SJCRH30 (cell line): ENCODE measurements around the gene RXRG. TPM values are rescaled to one million over a fixed set of nuclear protein-coding genes. Genes with fewer than 3 reads are reported as not detected.
A peak's percentile ranks its signal among the peaks of the same experiment; 100 is the strongest.

Experiments used
- DNase-seq, 2 experiments: peaks; one replicate each; pipeline ENCODE4 v3.0.0-alpha.2; 2015 to 2020
- H3K27ac ChIP-seq: fragments of 250-450 bp; sonication (Bioruptor Pico); 2 replicates; pipeline ENCODE4 v1.5.1; 2020; ENCODE audit warnings: mild to moderate bottlenecking, moderate library complexity
- H3K27me3 ChIP-seq: fragments of 250-450 bp; sonication (Bioruptor Pico); 2 replicates; pipeline ENCODE4 v1.5.1; 2020; ENCODE audit warnings: mild to moderate bottlenecking, moderate library complexity
- H3K36me3 ChIP-seq: fragments of 250-450 bp; sonication (Bioruptor Pico); 2 replicates; pipeline ENCODE4 v1.5.1; 2020; ENCODE audit warnings: mild to moderate bottlenecking, moderate library complexity
- H3K4me1 ChIP-seq: fragments of 250-450 bp; sonication (Bioruptor Pico); 2 replicates; pipeline ENCODE4 v1.5.1; 2020; ENCODE audit warnings: mild to moderate bottlenecking, moderate library complexity
- H3K4me3 ChIP-seq: fragments of 250-450 bp; sonication (Bioruptor Pico); 2 replicates; pipeline ENCODE4 v1.5.1; 2020; ENCODE audit warnings: mild to moderate bottlenecking, moderate library complexity
- H3K9me3 ChIP-seq: fragments of 250-450 bp; sonication (Bioruptor Pico); replicated peaks from 2 replicates; pipeline ENCODE4 v1.5.1; 2020; ENCODE audit warnings: mild to moderate bottlenecking, moderate library complexity
- total RNA-seq: library from RNA; depleted of rRNA; stranded (reverse); fragments of >200 nt; shearing (Covaris generic); gene quantifications from 2 replicates; pipeline ENCODE4 v1.2.3, GENCODE V29; 2014

Gene RXRG
- total RNA-seq, 1 experiment from 2014 or later, result 13.4 TPM

- Histone ChIP-seq H3K4me1 (no peaks in the 10 kb centered on the region), H3K9me3 (no peaks in the 10 kb centered on the region), H3K27ac (no peak overlapping the region), H3K27me3 (peaks cover 4% of the 10 kb centered on the region), H3K36me3 (no peaks in the 10 kb centered on the region), H3K4me3 (no peak overlapping the region)
- no peak for DNase-seq
Measured at GRCh38 chr1:165381745-165382505, 63.0 kb downstream of the RXRG start.

- Histone ChIP-seq H3K27me3 (peaks cover 4% of the 10 kb centered on the region), H3K36me3 (no peaks in the 10 kb centered on the region), H3K4me1 (no peaks in the 10 kb centered on the region), H3K9me3 (no peaks in the 10 kb centered on the region), H3K27ac (no peak overlapping the region), H3K4me3 (no peak overlapping the region)
- DNase-seq, result no peak
Measured at GRCh38 chr1:165376811-165377311, 68.1 kb downstream of the RXRG start.

GRCh38 chr1:165376041-165376810 lies 68.7 kb downstream of the RXRG start:
- Histone ChIP-seq H3K4me1 (no peaks in the 10 kb centered on the region), H3K27me3 (peaks cover 4% of the 10 kb centered on the region), H3K36me3 (no peaks in the 10 kb centered on the region), H3K27ac (no peak overlapping the region), H3K9me3 (no peaks in the 10 kb centered on the region), H3K4me3 (peak overlapping the region; percentile 19)
- no peak for DNase-seq

GRCh38 chr1:165375623-165376022 lies 69.3 kb downstream of the RXRG start:
- Histone ChIP-seq H3K4me3 (peak overlapping the region; percentile 19), H3K9me3 (no peaks in the 10 kb centered on the region), H3K27me3 (peaks cover 4% of the 10 kb centered on the region), H3K4me1 (no peaks in the 10 kb centered on the region), H3K27ac (no peak overlapping the region), H3K36me3 (no peaks in the 10 kb centered on the region)
- no peak for DNase-seq

- DNase-seq, result no peak
- Histone ChIP-seq H3K36me3 (no peaks in the 10 kb centered on the region), H3K27ac (no peak overlapping the region), H3K4me3 (no peak overlapping the region), H3K4me1 (no peaks in the 10 kb centered on the region), H3K9me3 (no peaks in the 10 kb centered on the region), H3K27me3 (no peaks in the 10 kb centered on the region; the same call in 1 of the 2 replicates)
Measured at GRCh38 chr1:165371588-165372225, 73.2 kb downstream of the RXRG start.

- peak; percentile 42 to 76 for DNase-seq
- no peak overlapping the region for H3K4me3 ChIP-seq
- H3K36me3 ChIP-seq, result no peaks in the 10 kb centered on the region
- no peaks in the 10 kb centered on the region for H3K4me1 ChIP-seq
- no peaks in the 10 kb centered on the region for H3K9me3 ChIP-seq
- no peaks in the 10 kb centered on the region for H3K27me3 ChIP-seq
- no peak overlapping the region for H3K27ac ChIP-seq
Measured at GRCh38 chr1:165369255-165369848, 75.6 kb downstream of the RXRG start.

GRCh38 chr1:165367375-165367993 lies 77.4 kb downstream of the RXRG start:
- Histone ChIP-seq H3K4me1 (no peaks in the 10 kb centered on the region), H3K4me3 (no peak overlapping the region), H3K27me3 (peaks cover 2% of the 10 kb centered on the region; the same call in 1 of the 2 replicates), H3K36me3 (no peaks in the 10 kb centered on the region), H3K27ac (no peak overlapping the region), H3K9me3 (no peaks in the 10 kb centered on the region)
- DNase-seq, result peak; percentile 71 to 85

GRCh38 chr1:165365341-165365740 lies 79.6 kb downstream of the RXRG start:
- H3K4me3 ChIP-seq, result no peak overlapping the region
- no peaks in the 10 kb centered on the region for H3K9me3 ChIP-seq
- DNase-seq, result no peak
- no peaks in the 10 kb centered on the region for H3K36me3 ChIP-seq
- H3K27ac ChIP-seq, result no peak overlapping the region
- H3K27me3 ChIP-seq, result peaks cover 2% of the 10 kb centered on the region; the same call in 1 of the 2 replicates
- H3K4me1 ChIP-seq, result no peaks in the 10 kb centered on the region

GRCh38 chr1:165364568-165365133 lies 80.3 kb downstream of the RXRG start:
- Histone ChIP-seq H3K27ac (no peak overlapping the region), H3K4me1 (no peaks in the 10 kb centered on the region), H3K4me3 (no peak overlapping the region), H3K36me3 (no peaks in the 10 kb centered on the region), H3K9me3 (no peaks in the 10 kb centered on the region), H3K27me3 (peaks cover 2% of the 10 kb centered on the region; the same call in 1 of the 2 replicates)
- peak in 1 of 2 experiments; percentile 29 for DNase-seq

- H3K9me3 ChIP-seq, result no peaks in the 10 kb centered on the region
- no peaks in the 10 kb centered on the region for H3K36me3 ChIP-seq
- no peaks in the 10 kb centered on the region for H3K27me3 ChIP-seq
- H3K4me3 ChIP-seq, result no peak overlapping the region
- no peak for DNase-seq
- no peak overlapping the region for H3K27ac ChIP-seq
- H3K4me1 ChIP-seq, result no peaks in the 10 kb centered on the region
Measured at GRCh38 chr1:165356876-165357275, 88.0 kb downstream of the RXRG start.

GRCh38 chr1:165355977-165356811 lies 88.7 kb downstream of the RXRG start, which contains the start of gene LMX1A:
Gene LMX1A (minus strand): TSS chr1:165356715. CDS start chr1:165355559, 1,156 bp downstream.
- Histone ChIP-seq H3K4me1 (no peaks in the 10 kb centered on the region), H3K27ac (no peak within 1 kb of the TSS), H3K9me3 (no peaks in the 10 kb centered on the region), H3K27me3 (no peaks in the 10 kb centered on the region), H3K4me3 (no peak within 1 kb of the TSS), H3K36me3 (no peaks in the 10 kb centered on the region)
- DNase-seq, result no peak

- Histone ChIP-seq H3K27me3 (no peaks in the 10 kb centered on the region), H3K4me1 (no peaks in the 10 kb centered on the region), H3K27ac (no peak overlapping the region), H3K9me3 (no peaks in the 10 kb centered on the region), H3K4me3 (no peak overlapping the region), H3K36me3 (no peaks in the 10 kb centered on the region)
- no peak for DNase-seq
Measured at GRCh38 chr1:165355139-165355976, 89.6 kb downstream of the RXRG start.
